ENCODE results near the gene SCN4A. TPM values are rescaled to one million over a fixed set of nuclear protein-coding genes. Genes with fewer than 3 reads are reported as not detected.

Gene SCN4A
- total RNA-seq, 1 donor from 2014 or later: not detected

DNA sequence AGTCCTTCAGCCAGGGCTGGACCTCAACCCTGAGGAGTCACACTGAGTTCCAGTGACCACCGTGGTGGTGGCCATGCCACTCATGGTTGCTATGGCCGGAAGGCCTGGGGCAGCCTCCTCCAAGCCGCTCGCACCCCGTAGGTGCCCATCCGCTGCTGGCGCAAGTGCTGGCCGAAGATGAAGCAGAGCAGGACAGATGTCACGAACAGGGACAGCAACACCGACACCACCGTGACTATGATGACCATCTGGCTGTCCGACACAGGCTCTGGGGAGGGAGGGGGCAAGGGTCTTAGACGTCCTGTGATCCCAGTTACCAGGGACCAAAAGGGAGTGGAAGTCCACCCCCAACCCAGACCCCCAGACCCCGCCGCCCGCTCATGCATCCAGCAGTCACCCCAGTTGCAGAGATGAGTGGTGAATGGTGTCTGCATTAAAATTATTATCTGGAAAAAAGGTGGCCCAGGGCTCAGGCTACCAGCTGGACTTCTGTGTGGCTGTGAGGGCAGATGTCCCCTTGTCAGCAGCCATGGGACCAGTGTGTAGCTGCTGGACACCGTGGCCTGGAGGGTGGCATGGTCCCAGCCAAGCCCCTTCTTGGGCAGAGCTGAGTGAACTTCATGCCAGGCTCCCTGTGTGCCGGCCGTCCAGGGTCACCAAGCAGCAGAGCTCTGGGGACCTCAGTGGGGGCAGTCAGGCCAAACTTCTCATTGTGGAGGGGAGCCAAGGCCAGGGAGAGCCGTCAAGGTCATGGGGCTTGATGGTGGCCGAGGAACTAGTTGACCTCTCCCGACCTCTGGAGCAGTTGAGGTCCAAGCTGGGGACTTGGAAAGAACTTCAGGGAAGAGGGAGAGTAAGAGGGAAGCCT lies 30.2 kb upstream of the SCN4A start:
- ATAC-seq (no peak), DNase-seq (no peak)
- peak overlapping the region; percentile 51 for H3K27ac ChIP-seq
- peaks cover 33% of the 10 kb centered on the region for H3K4me1 ChIP-seq
- no peaks in the 10 kb centered on the region for H3K36me3 ChIP-seq
- no peaks in the 10 kb centered on the region for H3K9me3 ChIP-seq
- H3K4me3 ChIP-seq: no peak overlapping the region
- intact Hi-C loops (cut with DNase I): no loop called here
- no peaks in the 10 kb centered on the region for H3K27me3 ChIP-seq
- TF ChIP-seq, protein P1, sequence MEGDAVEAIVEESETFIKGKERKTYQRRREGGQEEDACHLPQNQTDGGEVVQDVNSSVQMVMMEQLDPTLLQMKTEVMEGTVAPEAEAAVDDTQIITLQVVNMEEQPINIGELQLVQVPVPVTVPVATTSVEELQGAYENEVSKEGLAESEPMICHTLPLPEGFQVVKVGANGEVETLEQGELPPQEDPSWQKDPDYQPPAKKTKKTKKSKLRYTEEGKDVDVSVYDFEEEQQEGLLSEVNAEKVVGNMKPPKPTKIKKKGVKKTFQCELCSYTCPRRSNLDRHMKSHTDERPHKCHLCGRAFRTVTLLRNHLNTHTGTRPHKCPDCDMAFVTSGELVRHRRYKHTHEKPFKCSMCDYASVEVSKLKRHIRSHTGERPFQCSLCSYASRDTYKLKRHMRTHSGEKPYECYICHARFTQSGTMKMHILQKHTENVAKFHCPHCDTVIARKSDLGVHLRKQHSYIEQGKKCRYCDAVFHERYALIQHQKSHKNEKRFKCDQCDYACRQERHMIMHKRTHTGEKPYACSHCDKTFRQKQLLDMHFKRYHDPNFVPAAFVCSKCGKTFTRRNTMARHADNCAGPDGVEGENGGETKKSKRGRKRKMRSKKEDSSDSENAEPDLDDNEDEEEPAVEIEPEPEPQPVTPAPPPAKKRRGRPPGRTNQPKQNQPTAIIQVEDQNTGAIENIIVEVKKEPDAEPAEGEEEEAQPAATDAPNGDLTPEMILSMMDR (IDR thresholded peaks at IDR 0.05): no peak

DNA sequence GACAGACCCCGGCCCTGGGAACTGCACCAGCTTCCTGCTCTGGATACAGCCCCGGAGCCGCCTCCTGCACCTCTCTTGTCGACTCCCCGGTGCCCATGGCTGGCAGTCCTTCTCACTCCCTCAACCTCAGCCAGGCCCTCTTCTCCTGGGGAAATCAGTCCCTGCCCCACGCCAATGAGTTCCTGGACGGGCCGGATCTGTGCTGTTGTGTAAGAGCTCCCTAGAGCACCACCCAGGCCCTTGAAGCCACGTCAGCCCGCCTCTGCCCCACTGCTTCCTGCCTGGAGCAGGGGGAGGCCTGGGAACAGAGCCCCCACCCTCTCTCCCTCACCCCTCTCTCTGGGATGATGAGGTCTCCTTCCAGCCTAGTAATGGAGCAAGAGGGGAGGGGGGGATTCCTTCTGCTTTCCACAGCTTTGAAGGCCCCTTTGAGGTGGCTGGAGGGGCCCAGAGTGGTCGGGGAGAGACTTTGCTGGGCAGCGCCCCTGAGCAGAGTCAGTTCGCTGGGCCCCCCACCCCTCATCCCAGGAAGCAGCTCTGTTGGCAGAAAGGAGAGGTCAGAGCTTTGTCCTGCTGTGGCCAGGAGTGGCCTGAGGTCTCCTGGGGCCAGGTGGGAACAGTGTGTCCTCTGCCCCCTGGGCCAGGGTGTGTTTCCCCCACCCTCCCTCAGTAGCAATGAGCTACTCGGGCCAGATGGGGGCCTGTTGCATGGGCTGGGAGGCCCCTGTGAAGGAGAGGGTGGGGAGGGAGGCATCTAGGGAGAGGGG lies 29.2 kb upstream of the SCN4A start:
- H3K27me3 ChIP-seq: no peaks in the 10 kb centered on the region
- intact Hi-C loops (cut with DNase I): no loop called here
- TF ChIP-seq, protein P1 (IDR thresholded peaks at IDR 0.05): no peak
- H3K4me1 ChIP-seq: peaks cover 31% of the 10 kb centered on the region
- H3K4me3 ChIP-seq: no peak overlapping the region
- no peaks in the 10 kb centered on the region for H3K36me3 ChIP-seq
- peak overlapping the region; percentile 51 for H3K27ac ChIP-seq
- ATAC-seq (peak; percentile 72), DNase-seq (peak; percentile 83)
- no peaks in the 10 kb centered on the region for H3K9me3 ChIP-seq

- intact Hi-C loops (cut with DNase I): no loop called here
- DNase-seq (no peak), ATAC-seq (no peak)
- Histone ChIP-seq H3K4me1 (peaks cover 29% of the 10 kb centered on the region), H3K36me3 (no peaks in the 10 kb centered on the region), H3K27me3 (no peaks in the 10 kb centered on the region), H3K27ac (peak overlapping the region; percentile 51), H3K4me3 (no peak overlapping the region), H3K9me3 (no peaks in the 10 kb centered on the region)
- TF ChIP-seq, protein P1 (IDR thresholded peaks at IDR 0.05): no peak
Measured at GRCh38 chr17:64001091-64001579, 28.4 kb upstream of the SCN4A start.

DNA sequence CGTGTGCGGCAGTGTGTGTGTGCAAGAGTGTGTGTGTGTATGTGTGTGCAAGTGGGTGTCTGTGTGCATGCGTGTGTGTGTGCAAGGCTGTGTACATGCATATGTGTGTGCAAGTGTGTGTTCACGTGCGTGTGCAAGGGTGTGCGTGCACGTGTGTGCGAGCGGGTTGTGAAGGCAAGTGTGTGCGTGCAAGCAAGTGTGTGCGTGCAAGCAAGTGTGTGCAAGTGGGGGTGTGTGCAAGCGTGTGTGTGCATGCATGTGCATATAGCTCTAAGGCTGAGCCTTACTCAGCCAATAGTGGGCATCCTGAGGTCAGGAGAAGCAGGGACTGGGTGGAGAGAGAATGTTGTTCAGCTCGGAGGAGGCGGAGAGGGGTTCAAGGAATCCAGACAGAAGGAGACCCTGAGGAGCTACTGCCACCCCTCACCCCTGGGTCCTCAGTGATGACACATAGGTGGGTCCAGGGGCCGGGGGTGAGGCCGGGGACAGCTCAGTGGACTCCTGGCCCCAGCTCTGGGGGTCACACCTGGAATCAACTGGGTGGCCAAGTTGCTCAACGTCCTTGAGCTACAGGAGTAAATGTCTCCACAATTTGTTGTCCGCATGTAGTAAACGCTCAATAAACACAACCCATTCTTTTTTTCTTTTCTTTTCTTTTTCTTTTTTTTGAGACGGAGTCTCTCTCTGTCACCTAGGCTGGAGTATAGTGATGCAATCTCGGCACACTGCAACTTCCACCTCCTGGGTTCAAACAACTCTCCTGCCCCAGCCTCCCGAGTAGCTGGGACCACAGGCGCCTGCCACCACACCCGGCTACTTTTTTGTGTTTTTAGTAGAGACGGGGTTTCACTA lies 27.2 kb upstream of the SCN4A start:
- H3K9me3 ChIP-seq: no peaks in the 10 kb centered on the region
- H3K4me1 ChIP-seq: peaks cover 29% of the 10 kb centered on the region
- no peaks in the 10 kb centered on the region for H3K27me3 ChIP-seq
- no peak overlapping the region for H3K27ac ChIP-seq
- intact Hi-C loops (cut with DNase I): no loop called here
- ATAC-seq (no peak), DNase-seq (no peak)
- no peak overlapping the region for H3K4me3 ChIP-seq
- TF ChIP-seq, protein P1 (IDR thresholded peaks at IDR 0.05): no peak
- no peaks in the 10 kb centered on the region for H3K36me3 ChIP-seq

Measured in upper lobe of right lung (tissue), 1 donor.